Activated CD4-positive, alpha-beta memory T cell treated with anti-CD3 and anti-CD28 coated beads for 36 hours (primary cell): ENCODE data around the gene TSPAN11. TPM values are rescaled to one million over a fixed set of nuclear protein-coding genes. Genes with fewer than 3 reads are reported as not detected.

Experiments
- CTCF ChIA-PET: fragments of 350-600 bp; sonication (Branson Sonifier 250); formaldehyde crosslinking; loops from one replicate; lab custom pipeline; 2021; ENCODE audit warnings: antibody characterized with exemption, inconsistent platforms; lab: Charles Lee
- POLR2A ChIA-PET: fragments of 350-600 bp; sonication (Branson Sonifier 250); formaldehyde crosslinking; loops from one replicate; lab custom pipeline; 2021; ENCODE audit warnings: antibody characterized with exemption; lab: Charles Lee
- DNase-seq: peaks from one replicate; pipeline ENCODE4 v3.0.0-alpha.2; 2020
- H3K27ac Mint-ChIP-seq: one replicate; pipeline ENCODE4 v1.8.0; 2021; ENCODE audit warnings: mixed read lengths
- H3K27me3 Mint-ChIP-seq: one replicate; pipeline ENCODE4 v1.8.0; 2021; ENCODE audit warnings: mixed read lengths
- H3K36me3 Mint-ChIP-seq: one replicate; pipeline ENCODE4 v1.8.0; 2021; ENCODE audit warnings: mixed read lengths
- H3K4me1 Mint-ChIP-seq: one replicate; pipeline ENCODE4 v1.8.0; 2021; ENCODE audit warnings: low read depth, mixed read lengths
- H3K4me3 Mint-ChIP-seq: one replicate; pipeline ENCODE4 v1.8.0; 2021; ENCODE audit warnings: mild to moderate bottlenecking, mixed read lengths
- H3K9me3 Mint-ChIP-seq: one replicate; pipeline ENCODE4 v1.8.0; 2021; ENCODE audit warnings: mixed read lengths
- intact Hi-C: fragments of 100-400 bp; cut with micrococcal nuclease; formaldehyde crosslinking; loops from one replicate; pipeline ENCODE4 v1.15.1; 2023
- total RNA-seq, 2 experiments: library from RNA; stranded (reverse); gene quantifications; one replicate each; pipeline ENCODE4 v1.2.3, GENCODE V29; 2021

The TSPAN11 gene
- total RNA-seq, 2 experiments from 2014 or later: not detected

DNA sequence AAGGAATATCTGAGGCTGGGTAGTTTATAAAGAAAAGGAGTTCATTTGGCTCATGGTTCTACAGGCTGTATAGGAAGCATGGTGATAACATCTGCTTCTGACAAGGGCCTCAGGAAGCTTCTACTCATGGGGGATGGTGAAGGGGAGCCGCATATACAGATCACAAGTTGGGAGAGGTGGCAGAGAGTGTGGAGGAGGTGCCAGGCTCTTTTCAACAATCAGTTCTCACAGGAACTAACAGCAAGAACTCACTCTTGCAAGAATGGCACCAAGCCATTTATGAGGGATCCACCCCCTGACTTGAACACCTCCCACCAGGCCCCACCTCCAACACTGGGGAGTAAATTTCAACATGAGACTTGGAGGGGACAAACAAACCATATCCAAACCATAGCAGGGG lies 3.5 kb upstream of the TSPAN11 start:
- Mint-ChIP-seq H3K4me3 (no peak overlapping the region), H3K27me3 (peaks cover 37% of the 10 kb centered on the region), H3K4me1 (no peaks in the 10 kb centered on the region), H3K9me3 (no peaks in the 10 kb centered on the region), H3K36me3 (no peaks in the 10 kb centered on the region), H3K27ac (no peak overlapping the region)
- intact Hi-C loops: no loop called here
- POLR2A ChIA-PET: no interaction called here
- CTCF ChIA-PET: no interaction called here
- no peak for DNase-seq

DNA sequence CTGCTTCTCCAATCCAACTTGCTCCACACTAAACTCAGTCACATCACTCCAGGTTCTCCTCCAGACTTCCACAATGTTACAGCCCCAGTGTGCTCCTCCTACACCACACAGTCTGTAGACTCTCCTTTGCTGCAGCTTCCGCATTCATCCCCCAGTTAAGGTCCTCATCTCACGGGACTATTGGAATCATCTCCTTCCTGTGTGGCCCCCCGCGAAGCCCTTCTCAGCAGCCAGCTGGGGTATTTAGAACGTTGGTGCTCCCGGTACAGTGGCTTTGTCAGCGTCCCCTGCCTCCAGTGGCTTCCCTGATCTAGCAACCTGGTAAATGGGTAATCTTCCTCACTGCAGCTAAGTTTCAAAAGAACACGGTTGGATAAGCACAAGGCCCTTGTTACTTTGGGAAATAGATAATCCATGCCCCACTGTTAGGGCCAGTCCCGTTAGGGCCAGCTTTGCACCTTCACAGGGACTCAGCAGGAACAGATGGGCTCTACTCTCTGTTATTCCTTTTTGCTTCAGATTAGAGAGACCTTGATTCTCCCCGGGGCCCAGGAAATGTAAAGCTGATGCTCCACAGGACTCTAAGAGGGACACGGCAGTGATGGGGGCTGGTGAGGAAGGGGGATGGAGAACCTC lies 823 bp upstream of the TSPAN11 start:
- Mint-ChIP-seq H3K27me3 (peaks cover 50% of the 10 kb centered on the region), H3K9me3 (no peaks in the 10 kb centered on the region), H3K4me1 (no peaks in the 10 kb centered on the region), H3K4me3 (no peak overlapping the region), H3K27ac (no peak overlapping the region), H3K36me3 (no peaks in the 10 kb centered on the region)
- intact Hi-C loops: no loop called here
- no peak for DNase-seq
- ChIA-PET POLR2A (no interaction called here), CTCF (interaction anchor here (0.8 to 1.1 kb wide), 3 partner anchors 33 to 191 kb away, joined by 3 read pairs; no protein-coding TSS in a partner anchor)

DNA sequence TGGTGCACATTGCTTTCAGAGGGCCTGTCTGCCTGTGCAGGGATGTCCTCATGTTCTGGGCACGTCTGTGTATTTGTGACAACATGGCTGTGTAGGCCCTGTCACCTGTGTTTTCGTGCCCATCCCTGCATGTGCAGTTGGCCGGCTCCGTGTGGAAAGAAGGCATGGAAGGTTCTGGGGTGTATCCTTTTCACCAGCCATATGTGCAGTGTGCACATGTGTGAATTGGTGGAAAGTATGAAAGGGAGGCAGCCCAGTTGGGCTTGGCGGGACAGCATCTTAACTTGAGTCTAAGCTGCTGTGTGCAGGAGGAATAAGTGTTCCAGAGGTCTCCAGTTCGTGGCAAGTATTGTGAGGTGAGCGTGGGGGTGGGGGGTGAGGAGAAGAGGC lies 669 bp downstream of the TSPAN11 start:
- Mint-ChIP-seq H3K27me3 (peaks cover 50% of the 10 kb centered on the region), H3K4me1 (no peaks in the 10 kb centered on the region), H3K9me3 (no peaks in the 10 kb centered on the region), H3K36me3 (no peaks in the 10 kb centered on the region), H3K4me3 (no peak overlapping the region), H3K27ac (no peak overlapping the region)
- ChIA-PET POLR2A (no interaction called here), CTCF (no interaction called here)
- no peak for DNase-seq
- intact Hi-C loops: no loop called here

DNA sequence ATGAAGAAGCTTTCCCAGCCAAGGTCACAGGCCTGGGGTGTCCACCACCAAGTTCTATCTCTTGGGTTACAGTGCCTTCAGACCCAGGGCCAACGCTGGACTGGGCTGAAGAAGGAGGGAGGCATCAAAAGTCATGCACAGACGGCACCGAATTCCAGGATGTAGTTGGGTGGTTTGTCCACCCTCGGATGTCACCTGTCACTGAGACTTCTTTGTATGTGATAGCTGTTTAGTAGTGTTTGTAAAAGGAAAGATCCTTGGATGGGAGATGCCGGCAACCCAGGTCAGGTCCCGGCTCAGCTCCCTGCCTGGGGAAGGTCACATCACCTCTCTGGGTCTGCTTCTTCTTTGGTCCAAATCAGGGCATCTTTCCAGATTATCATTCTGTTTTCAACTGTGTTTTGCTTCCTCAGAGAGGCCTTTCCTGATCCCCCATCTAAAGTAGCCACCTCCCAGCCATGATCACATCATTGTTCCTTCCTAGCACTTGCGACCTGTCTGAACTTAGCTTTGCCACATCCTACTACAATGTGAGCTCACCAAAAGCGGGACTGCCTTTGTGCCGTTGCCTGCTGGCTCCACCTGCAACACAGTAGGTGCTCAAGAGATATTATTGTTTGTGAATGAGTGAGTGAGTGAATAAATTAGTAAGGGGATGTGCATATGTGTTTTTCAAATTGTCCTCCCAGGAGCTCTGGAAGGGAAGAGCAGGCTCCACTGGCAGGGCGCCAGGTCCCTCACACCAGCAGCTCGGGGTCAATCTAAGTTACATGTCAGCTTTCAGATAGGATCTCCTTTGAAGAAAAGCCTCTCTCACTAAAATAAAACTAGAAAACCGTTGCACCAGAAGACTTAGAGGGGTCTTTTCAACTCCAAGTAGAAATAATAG lies 2.1 kb downstream of the TSPAN11 start:
- ChIA-PET CTCF (no interaction called here), POLR2A (no interaction called here)
- Mint-ChIP-seq H3K27me3 (peaks cover 47% of the 10 kb centered on the region), H3K4me3 (no peak overlapping the region), H3K4me1 (no peaks in the 10 kb centered on the region), H3K27ac (no peak overlapping the region), H3K36me3 (no peaks in the 10 kb centered on the region), H3K9me3 (no peaks in the 10 kb centered on the region)
- no peak for DNase-seq
- intact Hi-C loops: no loop called here

DNA sequence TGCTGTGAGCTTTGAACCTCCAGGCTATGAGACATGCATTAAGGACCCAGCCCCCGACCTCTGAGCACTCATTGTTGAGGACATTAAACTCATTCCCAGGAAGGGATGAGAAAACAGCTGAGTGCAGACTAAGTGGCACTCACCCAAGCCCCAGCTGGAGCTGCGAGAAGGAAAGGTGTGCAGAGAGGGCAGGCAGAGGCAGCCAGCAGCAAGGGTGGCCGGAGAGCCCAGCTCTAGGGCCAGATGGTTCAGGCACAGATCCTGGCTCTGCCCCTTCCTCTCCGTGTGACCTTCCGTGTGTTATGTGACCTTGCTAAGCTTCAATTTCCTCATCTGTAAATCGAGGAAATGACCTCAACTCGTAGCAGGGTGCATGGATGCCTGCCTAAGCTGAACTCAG lies 3.7 kb downstream of the TSPAN11 start:
- intact Hi-C loops: no loop called here
- Mint-ChIP-seq H3K36me3 (no peaks in the 10 kb centered on the region), H3K4me3 (no peak overlapping the region), H3K9me3 (no peaks in the 10 kb centered on the region), H3K27ac (no peak overlapping the region), H3K27me3 (peaks cover 38% of the 10 kb centered on the region), H3K4me1 (no peaks in the 10 kb centered on the region)
- CTCF ChIA-PET: no interaction called here
- POLR2A ChIA-PET: no interaction called here
- no peak for DNase-seq

DNA sequence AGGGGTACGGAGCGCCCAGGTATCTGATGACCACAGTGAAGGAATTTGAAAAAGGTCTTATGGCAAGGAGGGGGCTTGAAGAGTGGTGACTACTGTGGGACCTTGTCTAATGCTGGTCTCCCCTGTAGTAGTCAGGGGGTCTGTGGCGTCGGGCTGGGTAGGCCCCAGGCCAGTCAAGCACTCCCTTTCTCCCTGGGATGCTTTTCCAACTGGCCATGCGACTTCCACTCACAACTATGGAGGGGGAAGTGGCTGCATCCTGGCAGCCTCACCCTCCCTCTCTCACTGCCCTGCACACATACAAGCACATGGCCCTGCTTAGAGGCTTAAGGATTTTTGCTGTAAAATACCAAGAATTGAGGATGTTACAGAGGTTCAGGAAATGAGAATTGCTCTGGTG lies 4.1 kb downstream of the TSPAN11 start:
- ChIA-PET CTCF (no interaction called here), POLR2A (no interaction called here)
- Mint-ChIP-seq H3K4me3 (no peak overlapping the region), H3K9me3 (no peaks in the 10 kb centered on the region), H3K4me1 (no peaks in the 10 kb centered on the region), H3K27me3 (peaks cover 34% of the 10 kb centered on the region), H3K36me3 (no peaks in the 10 kb centered on the region), H3K27ac (no peak overlapping the region)
- no peak for DNase-seq
- intact Hi-C loops: no loop called here

DNA sequence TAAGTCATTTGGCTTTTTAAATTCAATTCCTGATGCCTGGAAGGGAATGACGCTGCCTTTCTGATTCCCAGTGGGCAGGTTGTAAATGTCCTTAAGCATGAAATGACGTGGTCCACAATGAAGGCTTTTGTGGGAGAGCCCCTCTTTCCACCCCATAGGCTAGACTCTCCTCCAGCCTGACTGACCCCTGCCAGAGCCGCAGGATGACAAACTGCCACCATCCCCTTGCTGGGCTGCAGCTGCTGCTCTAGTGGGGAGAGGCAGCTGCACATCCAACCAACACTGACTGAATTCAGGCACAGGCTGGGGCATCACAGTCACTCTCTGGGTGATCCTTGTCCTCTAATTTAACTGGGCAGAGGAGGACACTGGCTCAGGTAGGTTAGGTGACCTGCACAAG lies 6.3 kb downstream of the TSPAN11 start:
- H3K4me1 Mint-ChIP-seq: no peaks in the 10 kb centered on the region
- no peaks in the 10 kb centered on the region for H3K9me3 Mint-ChIP-seq
- no peak for DNase-seq
- H3K4me3 Mint-ChIP-seq: no peak overlapping the region
- CTCF ChIA-PET: no interaction called here
- peaks cover 21% of the 10 kb centered on the region for H3K27me3 Mint-ChIP-seq
- intact Hi-C loops: no loop called here
- no peaks in the 10 kb centered on the region for H3K36me3 Mint-ChIP-seq
- POLR2A ChIA-PET: no interaction called here
- H3K27ac Mint-ChIP-seq: no peak overlapping the region

DNA sequence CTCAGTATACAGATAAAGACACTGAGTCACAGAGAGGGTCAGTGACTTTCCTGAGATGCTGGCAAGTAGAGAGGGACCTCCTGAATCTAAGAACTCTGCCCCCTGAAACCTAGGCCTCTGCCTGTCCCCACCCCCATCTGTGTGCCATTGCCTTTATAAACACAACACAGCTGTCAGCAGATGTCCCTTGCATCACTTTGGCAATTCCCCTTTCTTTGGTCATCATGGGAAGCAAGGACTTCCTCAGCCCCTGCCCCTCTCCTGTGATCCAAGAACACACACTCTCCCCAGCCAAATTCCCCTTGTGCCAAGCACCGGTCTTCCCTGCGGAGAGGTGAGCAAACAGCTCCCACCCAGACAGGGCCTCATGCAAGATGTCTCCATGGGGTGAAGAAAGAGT lies 8.3 kb downstream of the TSPAN11 start:
- POLR2A ChIA-PET: no interaction called here
- intact Hi-C loops: no loop called here
- no peak for DNase-seq
- Mint-ChIP-seq H3K4me1 (no peaks in the 10 kb centered on the region), H3K4me3 (no peak overlapping the region), H3K27ac (no peak overlapping the region), H3K9me3 (no peaks in the 10 kb centered on the region), H3K36me3 (no peaks in the 10 kb centered on the region), H3K27me3 (peaks cover 6% of the 10 kb centered on the region)
- CTCF ChIA-PET: no interaction called here

DNA sequence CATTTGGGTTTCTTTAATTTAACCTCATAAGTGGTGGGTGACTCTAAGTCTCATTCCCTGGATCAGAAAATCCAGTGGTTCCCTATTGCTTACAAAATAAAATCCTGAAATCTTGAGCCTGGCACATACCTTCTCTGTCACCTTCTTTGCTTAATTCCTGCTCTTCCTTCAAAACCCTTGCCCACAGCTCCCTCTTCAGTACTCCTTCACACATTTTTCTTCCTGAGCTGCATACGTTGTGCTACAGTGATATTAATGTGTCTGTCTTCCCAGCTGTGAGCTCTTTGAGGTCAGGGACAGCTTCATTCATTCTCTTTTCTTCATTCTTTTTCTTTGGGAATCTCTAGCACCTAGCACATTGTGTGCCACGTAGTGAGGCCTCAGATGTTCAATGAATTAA lies 9.5 kb downstream of the TSPAN11 start:
- no peaks in the 10 kb centered on the region for H3K36me3 Mint-ChIP-seq

DNA sequence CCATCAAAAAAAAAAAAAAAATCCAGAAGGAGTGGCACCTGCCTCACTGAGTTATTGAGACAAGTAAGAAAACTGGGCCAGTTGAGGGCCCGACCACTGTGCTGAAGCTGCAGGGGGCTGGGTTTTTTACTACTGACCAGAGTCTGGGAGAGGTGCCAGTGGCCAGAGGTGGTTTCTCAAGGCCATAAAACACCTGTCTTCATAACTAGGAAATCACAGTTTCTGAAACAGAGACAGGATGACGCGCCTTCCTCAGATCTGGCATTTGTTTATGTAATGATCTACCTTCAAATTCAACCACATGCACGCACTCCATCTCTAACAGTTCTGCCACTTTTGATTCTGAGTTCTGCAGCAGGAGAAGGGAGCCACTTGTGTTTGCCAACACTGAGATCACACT lies 12.7 kb downstream of the TSPAN11 start:
- no peak for DNase-seq
- H3K27me3 Mint-ChIP-seq: peaks cover 3% of the 10 kb centered on the region
- ChIA-PET CTCF (no interaction called here), POLR2A (no interaction called here)
- no peak overlapping the region for H3K27ac Mint-ChIP-seq
- no peak overlapping the region for H3K4me3 Mint-ChIP-seq
- H3K9me3 Mint-ChIP-seq: no peaks in the 10 kb centered on the region
- intact Hi-C loops: no loop called here
- H3K36me3 Mint-ChIP-seq: no peaks in the 10 kb centered on the region
- H3K4me1 Mint-ChIP-seq: no peaks in the 10 kb centered on the region

More for the DNA sequence above, 9.5 kb downstream of the TSPAN11 start:
- DNase-seq: no peak
- Mint-ChIP-seq H3K9me3 (no peaks in the 10 kb centered on the region), H3K4me3 (no peak overlapping the region), H3K4me1 (no peaks in the 10 kb centered on the region), H3K27ac (no peak overlapping the region), H3K27me3 (peaks cover 5% of the 10 kb centered on the region)
- POLR2A ChIA-PET: no interaction called here
- intact Hi-C loops: no loop called here
- CTCF ChIA-PET: no interaction called here

DNA sequence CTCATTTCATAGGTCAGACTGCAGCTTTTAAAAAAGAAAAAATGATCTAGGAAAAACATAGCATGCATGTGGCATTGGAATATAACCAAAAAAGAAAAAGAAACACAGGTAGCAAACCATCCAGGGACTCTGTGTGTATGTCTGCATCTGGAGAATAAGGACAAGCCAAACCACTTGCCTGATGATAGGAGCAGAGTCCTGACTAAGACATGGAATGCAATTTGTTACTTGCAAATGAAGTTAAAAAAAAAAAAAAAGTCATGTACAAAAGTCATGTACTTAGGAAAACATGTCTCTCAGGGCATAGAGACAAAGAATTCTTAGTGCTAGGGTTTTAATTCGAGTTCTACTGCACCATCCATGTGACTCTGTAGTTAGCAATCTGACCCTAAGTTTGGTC lies 15.9 kb downstream of the TSPAN11 start:
- POLR2A ChIA-PET: no interaction called here
- Mint-ChIP-seq H3K9me3 (no peaks in the 10 kb centered on the region), H3K36me3 (no peaks in the 10 kb centered on the region), H3K4me3 (no peak overlapping the region), H3K4me1 (no peaks in the 10 kb centered on the region), H3K27me3 (no peaks in the 10 kb centered on the region), H3K27ac (no peak overlapping the region)
- DNase-seq: no peak
- intact Hi-C loops: no loop called here
- CTCF ChIA-PET: no interaction called here

DNA sequence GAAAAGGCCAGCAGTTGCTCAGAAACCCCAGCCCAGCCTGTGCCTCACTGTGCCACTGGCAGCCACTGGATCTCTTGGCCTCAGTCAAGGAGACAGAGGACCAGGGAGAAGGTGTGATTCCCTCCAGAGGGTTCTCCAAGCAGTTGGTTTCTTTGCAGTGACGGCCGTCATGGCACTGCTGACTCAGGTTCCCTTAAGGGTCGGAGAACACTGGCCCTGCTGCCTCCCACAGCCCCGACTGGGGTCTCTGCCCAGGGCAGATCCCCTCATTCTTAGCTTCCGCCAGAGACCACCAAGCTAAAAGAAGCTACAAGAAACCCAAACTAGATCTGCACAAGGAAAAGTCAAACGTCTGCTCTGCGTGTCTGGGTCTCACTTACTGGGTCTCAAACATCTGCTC lies 16.4 kb downstream of the TSPAN11 start:
- Mint-ChIP-seq H3K4me3 (no peak overlapping the region), H3K27me3 (no peaks in the 10 kb centered on the region), H3K27ac (no peak overlapping the region), H3K36me3 (no peaks in the 10 kb centered on the region), H3K9me3 (no peaks in the 10 kb centered on the region), H3K4me1 (no peaks in the 10 kb centered on the region)
- intact Hi-C loops: no loop called here
- ChIA-PET POLR2A (no interaction called here), CTCF (no interaction called here)
- DNase-seq: no peak
